ENCODE measurements around the gene ILDR1. TPM values are rescaled to one million over a fixed set of nuclear protein-coding genes. Genes with fewer than 3 reads are reported as not detected.
"Not testable (repeated sequence)": the region's sequence is repeated elsewhere in the genome, so short reads cannot be mapped to it uniquely, and the experiment has no call there.

ILDR1 gene
- total RNA-seq, 1 donor from 2014 or later = not detected

- H3K4me3 Mint-ChIP-seq (ENCODE audit: unreplicated experiment) = no peak overlapping the region
- H3K27ac Mint-ChIP-seq (ENCODE audit: unreplicated experiment) = no peak overlapping the region
- DNase-seq (ENCODE audit: low spot score) = no peak
- no peaks in the 10 kb centered on the region for H3K9me3 Mint-ChIP-seq (ENCODE audit: low read depth)
- H3K27me3 Mint-ChIP-seq (ENCODE audit: low read depth) = no peaks in the 10 kb centered on the region
- no peaks in the 10 kb centered on the region for H3K4me1 Mint-ChIP-seq (ENCODE audit: low read depth)
- H3K36me3 Mint-ChIP-seq (ENCODE audit: low read depth) = peaks cover 3% of the 10 kb centered on the region
- no peak for TF ChIP-seq CTCF (IDR thresholded peaks at IDR 0.05)
Observed at GRCh38 chr3:121941592-121941991, 80.5 kb downstream of the ILDR1 start.

- H3K27me3 Mint-ChIP-seq (ENCODE audit: low read depth) = not testable (repeated sequence)
Observed at GRCh38 chr3:121938141-121938855, 83.7 kb downstream of the ILDR1 start.

More at GRCh38 chr3:121938141-121938855, 83.7 kb downstream of the ILDR1 start:
- not testable (repeated sequence) for H3K9me3 Mint-ChIP-seq (ENCODE audit: low read depth); H3K4me1 Mint-ChIP-seq (ENCODE audit: low read depth); H3K4me3 Mint-ChIP-seq (ENCODE audit: unreplicated experiment); H3K36me3 Mint-ChIP-seq (ENCODE audit: low read depth); DNase-seq (ENCODE audit: low spot score); H3K27ac Mint-ChIP-seq (ENCODE audit: unreplicated experiment)

Other genes starting within 250 kb of the ILDR1 start
- 12.6 to 15.5 TPM (median 13.2 TPM) in 3 replicates for gene IQCB1, start 187.2 kb downstream of the ILDR1 start, total RNA-seq
- gene EAF2, start 187.0 kb downstream of the ILDR1 start, total RNA-seq = 2.4 to 3.7 TPM (median 2.7 TPM) in 3 replicates
- 0.92 to 4.1 TPM (median 1.4 TPM) in 3 replicates for gene SLC15A2, start 127.8 kb downstream of the ILDR1 start, total RNA-seq
- not detected in 3 replicates for gene CD86, start 33.1 kb upstream of the ILDR1 start, total RNA-seq
- not detected in 3 replicates for gene CASR, start 161.4 kb upstream of the ILDR1 start, total RNA-seq

Measured in chondrocyte (in vitro differentiated cells).